GM21515 (cell line): ENCODE results near the gene RAG2.
A peak's percentile ranks its signal among the peaks of the same experiment; 100 is the strongest.

Experiments
- ATAC-seq: cut with Tn5 transposase; IDR thresholded peaks from one replicate; pipeline ENCODE4 v1.9.1; 2021; ENCODE audit not compliant: unreplicated experiment

The RAG2 gene

GRCh38 chr11:36601155-36601554 is 3.1 kb upstream of the RAG2 start:
- no peak for ATAC-seq

GRCh38 chr11:36600180-36600579 is 2.1 kb upstream of the RAG2 start:
- ATAC-seq = no peak

GRCh38 chr11:36596880-36597279 is 1.2 kb downstream of the RAG2 start:
- no peak for ATAC-seq

GRCh38 chr11:36594316-36594989 is 3.6 kb downstream of the RAG2 start, which contains the start of gene IFTAP:
Gene IFTAP, plus strand, starts transcription at chr11:36594502. Its CDS starts 15,602 bp downstream, at chr11:36610104.
- peak; percentile 89 for ATAC-seq

- ATAC-seq = no peak
Observed at GRCh38 chr11:36591433-36591832, 6.6 kb downstream of the RAG2 start.

- ATAC-seq = no peak
Observed at GRCh38 chr11:36590513-36590912, 7.5 kb downstream of the RAG2 start.

GRCh38 chr11:36588099-36588498 is 9.9 kb downstream of the RAG2 start:
- ATAC-seq = no peak

GRCh38 chr11:36586543-36586942 is 11.5 kb downstream of the RAG2 start:
- ATAC-seq = peak; percentile 56

- ATAC-seq = no peak
Observed at GRCh38 chr11:36583667-36584066, 14.4 kb downstream of the RAG2 start.

GRCh38 chr11:36581536-36581935 is 16.5 kb downstream of the RAG2 start:
- no peak for ATAC-seq

GRCh38 chr11:36578458-36578857 is 19.6 kb downstream of the RAG2 start:
- ATAC-seq = no peak

- no peak for ATAC-seq
Observed at GRCh38 chr11:36577859-36578258, 20.2 kb downstream of the RAG2 start.

- ATAC-seq = no peak
Observed at GRCh38 chr11:36577373-36577772, 20.7 kb downstream of the RAG2 start.

- ATAC-seq = no peak
Observed at GRCh38 chr11:36574486-36574885, 23.6 kb downstream of the RAG2 start.

- ATAC-seq = no peak
Observed at GRCh38 chr11:36569095-36569494, 28.9 kb downstream of the RAG2 start.

- no peak for ATAC-seq
Observed at GRCh38 chr11:36567694-36568093, 30.3 kb downstream of the RAG2 start, which contains the start of gene RAG1. Gene RAG1, plus strand, starts transcription at chr11:36568007. Its CDS starts 5,298 bp downstream, at chr11:36573305.

- ATAC-seq = no peak
Observed at GRCh38 chr11:36566407-36567053, 31.5 kb downstream of the RAG2 start.

- ATAC-seq = no peak
Observed at GRCh38 chr11:36565031-36565610, 32.9 kb downstream of the RAG2 start.

- no peak for ATAC-seq
Observed at GRCh38 chr11:36564376-36565030, 33.5 kb downstream of the RAG2 start.

GRCh38 chr11:36558571-36559413 is 39.2 kb downstream of the RAG2 start:
- peak; percentile 78 for ATAC-seq

GRCh38 chr11:36557991-36558390 is 40.0 kb downstream of the RAG2 start:
- ATAC-seq = no peak
